Liver (tissue), 9 donors: Measurements from ENCODE around the gene IL1RAPL1. TPM values are rescaled to one million over a fixed set of nuclear protein-coding genes. Genes with fewer than 3 reads are reported as not detected.

Experiments
- DNase-seq: peaks from one replicate; pipeline ENCODE4 v3.0.0-alpha.2; 2017; ENCODE audit warnings: low spot score
- H3K27ac ChIP-seq, 2 donors: one replicate each; pipeline ENCODE4 v1.7.0; 2013; ENCODE audit warnings: inconsistent platforms in 2 of 2, low read length in 2 of 2, control low read depth in 1 of 2, low read depth in 1 of 2, mild to moderate bottlenecking in 1 of 2
- H3K27me3 ChIP-seq, 4 donors: one replicate each; pipeline versions ENCODE4 v1.6.1 to v1.7.0; 2013; ENCODE audit warnings: low read length in 3 of 4, inconsistent platforms in 1 of 4, mild to moderate bottlenecking in 1 of 4, moderate library complexity in 1 of 4; ENCODE audit not compliant: control insufficient read depth in 4 of 4, insufficient read depth in 4 of 4
- H3K36me3 ChIP-seq, 4 donors: one replicate each; pipeline versions ENCODE4 v1.6.1 to v1.7.0; 2013; ENCODE audit warnings: low read length in 3 of 4, mild to moderate bottlenecking in 3 of 4, low read depth in 1 of 4, moderate library complexity in 1 of 4; ENCODE audit not compliant: control insufficient read depth in 4 of 4, insufficient read depth in 3 of 4
- H3K4me1 ChIP-seq, 4 donors: one replicate each; pipeline versions ENCODE4 v1.6.1 to v1.7.0; 2013; ENCODE audit warnings: low read length in 3 of 4, mild to moderate bottlenecking in 3 of 4, moderate library complexity in 1 of 4; ENCODE audit not compliant: control insufficient read depth in 4 of 4, insufficient read depth in 4 of 4
- H3K4me3 ChIP-seq, 3 donors: one replicate each; pipeline versions ENCODE4 v1.6.1 to v1.7.0; 2013; ENCODE audit warnings: low read length in 3 of 3, control low read depth in 1 of 3, low read depth in 1 of 3, mild to moderate bottlenecking in 1 of 3
- H3K9ac ChIP-seq, 2 donors: one replicate each; pipeline ENCODE4 v1.7.0; 2013; ENCODE audit warnings: low read length in 2 of 2, mild to moderate bottlenecking in 2 of 2, moderate library complexity in 2 of 2, control low read depth in 1 of 2, low read depth in 1 of 2
- H3K9me3 ChIP-seq, 4 donors: one replicate each; pipeline versions ENCODE4 v1.6.1 to v1.7.0; 2013; ENCODE audit warnings: low read length in 3 of 4; ENCODE audit not compliant: control insufficient read depth in 4 of 4
- EGR1 ChIP-seq, 2 donors: IDR thresholded peaks; 2 replicates each; pipeline ENCODE4 v1.6.1; 2016 to 2018; ENCODE audit warnings: antibody characterized with exemption in 2 of 2, low read depth in 2 of 2
- FOXA1 ChIP-seq: IDR thresholded peaks from 2 replicates; pipeline ENCODE4 v1.6.1; 2016; ENCODE audit warnings: antibody characterized with exemption
- GABPA ChIP-seq, 2 donors: IDR thresholded peaks in 1 of 2; conservative IDR thresholded peaks in 1 of 2; 2 replicates each; pipeline ENCODE4 v1.6.1; 2016; ENCODE audit warnings: antibody characterized with exemption in 2 of 2, mild to moderate bottlenecking in 1 of 2, moderate library complexity in 1 of 2
- HNF4A ChIP-seq, 2 donors: conservative IDR thresholded peaks; 2 replicates each; pipeline ENCODE4 v1.6.1; 2016; ENCODE audit warnings: antibody characterized with exemption in 2 of 2, mild to moderate bottlenecking in 2 of 2
- HNF4G ChIP-seq: IDR thresholded peaks from 2 replicates; pipeline ENCODE4 v1.6.1; 2016; ENCODE audit warnings: antibody characterized with exemption
- JUND ChIP-seq, 2 donors: IDR thresholded peaks; 2 replicates each; pipeline ENCODE4 v1.6.1; 2016; ENCODE audit warnings: antibody characterized with exemption in 2 of 2
- RAD21 ChIP-seq, 2 donors: IDR thresholded peaks; 2 replicates each; pipeline ENCODE4 v1.6.1; 2016; ENCODE audit warnings: antibody characterized with exemption in 2 of 2, mild to moderate bottlenecking in 2 of 2
- RXRA ChIP-seq, 2 donors: IDR thresholded peaks; 2 replicates each; pipeline ENCODE4 v1.6.1; 2017 to 2018; ENCODE audit warnings: antibody characterized with exemption in 2 of 2, mild to moderate bottlenecking in 1 of 2
- TAF1 ChIP-seq: conservative IDR thresholded peaks from 2 replicates; pipeline ENCODE4 v1.6.1; 2016; ENCODE audit warnings: antibody characterized with exemption, mild to moderate bottlenecking
- WGBS: extraction: QIAGEN DNeasy Blood & Tissue Kit; methylation state at CpG from one replicate; pipeline ENCODE4 v1.1.7; 2013; 5-methylcytosine and 5-hydroxymethylcytosine counted together
- polyA plus RNA-seq, 2 donors: library from polyadenylated mRNA; stranded (reverse) in 1 of 2; unstranded in 1 of 2; fragments of 200-250 nt in 1 of 2; fragments of >200 nt in 1 of 2; fragmentation: Nextera tagmentation in 1 of 2; extraction: Ambion mirVana in 1 of 2; gene quantifications; one replicate each; pipeline versions ENCODE4 v1.2.1 to v1.2.3, GENCODE V29; 2013 to 2015
- total RNA-seq, 2 donors: library from RNA; depleted of rRNA; stranded (reverse); fragments of >200 nt; gene quantifications; one replicate each; pipeline ENCODE4 v1.2.3, GENCODE V29; 2014
- TF ChIP-seq, protein P1 (sequence below): IDR thresholded peaks from 2 replicates; pipeline ENCODE4 v1.6.1; 2016; ENCODE audit warnings: antibody characterized with exemption
- TF ChIP-seq, protein P2 (sequence below): IDR thresholded peaks from 2 replicates; pipeline ENCODE4 v1.6.1; 2016; ENCODE audit warnings: antibody characterized with exemption, mild to moderate bottlenecking
- TF ChIP-seq, protein P3 (sequence below): fragments of 150-350 bp; IDR thresholded peaks from 2 replicates; pipeline ENCODE4 v1.5.1; 2017; ENCODE audit warnings: improper control_type of control experiment, low read depth, low read length; ENCODE audit not compliant: missing input control
- TF ChIP-seq, protein P4 (sequence below): IDR thresholded peaks from 2 replicates; pipeline ENCODE4 v1.6.1; 2016; ENCODE audit warnings: antibody characterized with exemption
- TF ChIP-seq, protein P5 (sequence below): IDR thresholded peaks from 2 replicates; pipeline ENCODE4 v1.6.1; 2016; ENCODE audit warnings: antibody characterized with exemption
- donor health status: healthy.
- donor health status: healthy.
- donor health status: healthy.
- donor health status: healthy.
- donor health status: healthy.

Gene IL1RAPL1
- total and polyA plus RNA-seq, 4 donors, result 0.08 to 0.33 TPM; not detected in 2

DNA sequence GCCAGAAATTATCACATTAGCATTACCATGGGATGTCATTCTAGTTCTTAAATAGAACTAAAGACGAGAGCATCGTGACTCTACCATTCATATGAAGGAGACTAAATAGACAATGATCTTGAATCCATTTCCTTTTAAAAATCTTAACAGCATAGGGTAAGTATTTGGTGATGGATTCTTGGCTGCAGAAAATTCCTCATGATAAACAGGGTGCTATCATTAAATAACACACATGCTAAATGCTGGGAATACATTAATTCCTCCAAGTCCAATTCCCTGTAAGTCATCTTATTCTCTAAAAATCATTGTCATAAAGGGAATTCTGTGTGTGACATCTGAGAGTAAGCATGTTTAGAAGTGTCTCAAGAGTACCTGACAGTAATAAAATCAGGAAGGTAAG is 1157.7 kb downstream of the IL1RAPL1 start:
- Histone ChIP-seq H3K4me1 (no peaks in the 10 kb centered on the region), H3K27me3 (no peaks in the 10 kb centered on the region), H3K9me3 (no peaks in the 10 kb centered on the region), H3K36me3 (no peaks in the 10 kb centered on the region), H3K4me3 (no peak overlapping the region), H3K9ac (no peak overlapping the region), H3K27ac (no peak overlapping the region)
- DNase-seq, result no peak
- TF ChIP-seq, protein P1, sequence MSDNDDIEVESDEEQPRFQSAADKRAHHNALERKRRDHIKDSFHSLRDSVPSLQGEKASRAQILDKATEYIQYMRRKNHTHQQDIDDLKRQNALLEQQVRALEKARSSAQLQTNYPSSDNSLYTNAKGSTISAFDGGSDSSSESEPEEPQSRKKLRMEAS, result no peak
- TF ChIP-seq EGR1 (IDR thresholded peaks at IDR 0.05; ENCODE audit: low read depth in 2 of 2) (no peak), RAD21 (IDR thresholded peaks at IDR 0.05) (no peak), FOXA1 (no peak), TAF1 (no peak), RXRA (IDR thresholded peaks at IDR 0.05) (no peak), GABPA (IDR thresholded peaks at IDR 0.05 in 1 of 2, conservative IDR thresholded peaks at IDR 0.05 in 1 of 2) (no peak)
- TF ChIP-seq, protein P2, sequence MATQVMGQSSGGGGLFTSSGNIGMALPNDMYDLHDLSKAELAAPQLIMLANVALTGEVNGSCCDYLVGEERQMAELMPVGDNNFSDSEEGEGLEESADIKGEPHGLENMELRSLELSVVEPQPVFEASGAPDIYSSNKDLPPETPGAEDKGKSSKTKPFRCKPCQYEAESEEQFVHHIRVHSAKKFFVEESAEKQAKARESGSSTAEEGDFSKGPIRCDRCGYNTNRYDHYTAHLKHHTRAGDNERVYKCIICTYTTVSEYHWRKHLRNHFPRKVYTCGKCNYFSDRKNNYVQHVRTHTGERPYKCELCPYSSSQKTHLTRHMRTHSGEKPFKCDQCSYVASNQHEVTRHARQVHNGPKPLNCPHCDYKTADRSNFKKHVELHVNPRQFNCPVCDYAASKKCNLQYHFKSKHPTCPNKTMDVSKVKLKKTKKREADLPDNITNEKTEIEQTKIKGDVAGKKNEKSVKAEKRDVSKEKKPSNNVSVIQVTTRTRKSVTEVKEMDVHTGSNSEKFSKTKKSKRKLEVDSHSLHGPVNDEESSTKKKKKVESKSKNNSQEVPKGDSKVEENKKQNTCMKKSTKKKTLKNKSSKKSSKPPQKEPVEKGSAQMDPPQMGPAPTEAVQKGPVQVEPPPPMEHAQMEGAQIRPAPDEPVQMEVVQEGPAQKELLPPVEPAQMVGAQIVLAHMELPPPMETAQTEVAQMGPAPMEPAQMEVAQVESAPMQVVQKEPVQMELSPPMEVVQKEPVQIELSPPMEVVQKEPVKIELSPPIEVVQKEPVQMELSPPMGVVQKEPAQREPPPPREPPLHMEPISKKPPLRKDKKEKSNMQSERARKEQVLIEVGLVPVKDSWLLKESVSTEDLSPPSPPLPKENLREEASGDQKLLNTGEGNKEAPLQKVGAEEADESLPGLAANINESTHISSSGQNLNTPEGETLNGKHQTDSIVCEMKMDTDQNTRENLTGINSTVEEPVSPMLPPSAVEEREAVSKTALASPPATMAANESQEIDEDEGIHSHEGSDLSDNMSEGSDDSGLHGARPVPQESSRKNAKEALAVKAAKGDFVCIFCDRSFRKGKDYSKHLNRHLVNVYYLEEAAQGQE, result no peak
- TF ChIP-seq, protein P3, sequence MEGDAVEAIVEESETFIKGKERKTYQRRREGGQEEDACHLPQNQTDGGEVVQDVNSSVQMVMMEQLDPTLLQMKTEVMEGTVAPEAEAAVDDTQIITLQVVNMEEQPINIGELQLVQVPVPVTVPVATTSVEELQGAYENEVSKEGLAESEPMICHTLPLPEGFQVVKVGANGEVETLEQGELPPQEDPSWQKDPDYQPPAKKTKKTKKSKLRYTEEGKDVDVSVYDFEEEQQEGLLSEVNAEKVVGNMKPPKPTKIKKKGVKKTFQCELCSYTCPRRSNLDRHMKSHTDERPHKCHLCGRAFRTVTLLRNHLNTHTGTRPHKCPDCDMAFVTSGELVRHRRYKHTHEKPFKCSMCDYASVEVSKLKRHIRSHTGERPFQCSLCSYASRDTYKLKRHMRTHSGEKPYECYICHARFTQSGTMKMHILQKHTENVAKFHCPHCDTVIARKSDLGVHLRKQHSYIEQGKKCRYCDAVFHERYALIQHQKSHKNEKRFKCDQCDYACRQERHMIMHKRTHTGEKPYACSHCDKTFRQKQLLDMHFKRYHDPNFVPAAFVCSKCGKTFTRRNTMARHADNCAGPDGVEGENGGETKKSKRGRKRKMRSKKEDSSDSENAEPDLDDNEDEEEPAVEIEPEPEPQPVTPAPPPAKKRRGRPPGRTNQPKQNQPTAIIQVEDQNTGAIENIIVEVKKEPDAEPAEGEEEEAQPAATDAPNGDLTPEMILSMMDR, result no peak
- 85% methylated on average over 2 of the region's 2 CpGs for WGBS

DNA sequence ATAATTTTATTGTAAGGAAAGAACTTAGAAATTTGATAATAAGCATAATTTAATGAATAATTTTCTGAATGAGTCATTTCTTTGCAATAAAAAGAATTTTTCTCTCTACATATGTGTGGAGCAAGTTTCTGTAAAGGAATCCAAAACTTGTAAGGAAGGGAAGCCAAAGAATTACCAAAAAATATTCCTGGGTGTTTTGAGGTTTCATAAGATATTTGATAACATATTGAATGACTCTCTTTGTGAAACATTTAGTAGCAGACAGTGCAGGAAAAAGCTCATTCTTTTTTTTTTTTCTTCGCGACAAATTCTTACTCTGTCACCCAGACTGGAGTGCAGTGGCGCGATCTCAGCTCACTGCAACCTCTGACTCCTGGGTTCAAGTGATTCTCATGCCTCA is 1159.1 kb downstream of the IL1RAPL1 start:
- Histone ChIP-seq H3K9me3 (no peaks in the 10 kb centered on the region), H3K27ac (no peak overlapping the region), H3K4me1 (no peaks in the 10 kb centered on the region), H3K36me3 (no peaks in the 10 kb centered on the region), H3K27me3 (no peaks in the 10 kb centered on the region), H3K4me3 (no peak overlapping the region), H3K9ac (no peak overlapping the region)
- DNase-seq, result no peak
- TF ChIP-seq, protein P2, result no peak
- TF ChIP-seq, protein P1, result no peak
- no peak for TF ChIP-seq RAD21 (IDR thresholded peaks at IDR 0.05)
- no peak for TF ChIP-seq HNF4G
- TF ChIP-seq HNF4A (conservative IDR thresholded peaks at IDR 0.05), result no peak
- TF ChIP-seq, protein P4, sequence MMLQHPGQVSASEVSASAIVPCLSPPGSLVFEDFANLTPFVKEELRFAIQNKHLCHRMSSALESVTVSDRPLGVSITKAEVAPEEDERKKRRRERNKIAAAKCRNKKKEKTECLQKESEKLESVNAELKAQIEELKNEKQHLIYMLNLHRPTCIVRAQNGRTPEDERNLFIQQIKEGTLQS, result no peak
- TF ChIP-seq JUND (IDR thresholded peaks at IDR 0.05), result no peak
- TF ChIP-seq GABPA (IDR thresholded peaks at IDR 0.05 in 1 of 2, conservative IDR thresholded peaks at IDR 0.05 in 1 of 2), result no peak
- no peak for TF ChIP-seq RXRA (IDR thresholded peaks at IDR 0.05)
- no peak for TF ChIP-seq EGR1 (IDR thresholded peaks at IDR 0.05; ENCODE audit: low read depth in 2 of 2)
- TF ChIP-seq, protein P5, sequence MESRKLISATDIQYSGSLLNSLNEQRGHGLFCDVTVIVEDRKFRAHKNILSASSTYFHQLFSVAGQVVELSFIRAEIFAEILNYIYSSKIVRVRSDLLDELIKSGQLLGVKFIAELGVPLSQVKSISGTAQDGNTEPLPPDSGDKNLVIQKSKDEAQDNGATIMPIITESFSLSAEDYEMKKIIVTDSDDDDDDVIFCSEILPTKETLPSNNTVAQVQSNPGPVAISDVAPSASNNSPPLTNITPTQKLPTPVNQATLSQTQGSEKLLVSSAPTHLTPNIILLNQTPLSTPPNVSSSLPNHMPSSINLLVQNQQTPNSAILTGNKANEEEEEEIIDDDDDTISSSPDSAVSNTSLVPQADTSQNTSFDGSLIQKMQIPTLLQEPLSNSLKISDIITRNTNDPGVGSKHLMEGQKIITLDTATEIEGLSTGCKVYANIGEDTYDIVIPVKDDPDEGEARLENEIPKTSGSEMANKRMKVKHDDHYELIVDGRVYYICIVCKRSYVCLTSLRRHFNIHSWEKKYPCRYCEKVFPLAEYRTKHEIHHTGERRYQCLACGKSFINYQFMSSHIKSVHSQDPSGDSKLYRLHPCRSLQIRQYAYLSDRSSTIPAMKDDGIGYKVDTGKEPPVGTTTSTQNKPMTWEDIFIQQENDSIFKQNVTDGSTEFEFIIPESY, result no peak
- 73% methylated on average over 4 of the region's 4 CpGs for WGBS
